NCI-H128 (cell line): ENCODE results near the gene AMPD2.

ENCODE experiments used
- DNase-seq: peaks from one replicate; lab custom pipeline; 2025; ENCODE audit not compliant: unreplicated experiment; lab: John Stamatoyannopoulos, UW

Gene AMPD2

GRCh38 chr1:109616391-109616790, 3.2 kb upstream of the AMPD2 start:
- DNase-seq: no peak

GRCh38 chr1:109617291-109617801, 2.3 kb upstream of the AMPD2 start:
- no peak for DNase-seq

- no peak for DNase-seq
These were observed 719 bp upstream of the AMPD2 start for GRCh38 chr1:109618661-109619575.

- DNase-seq: no peak
These were observed 759 bp downstream of the AMPD2 start for GRCh38 chr1:109620401-109620791.

- peak; percentile 79 for DNase-seq
These were observed 1.2 kb downstream of the AMPD2 start for GRCh38 chr1:109620841-109621286.

- no peak for DNase-seq
These were observed 1.9 kb downstream of the AMPD2 start for GRCh38 chr1:109621379-109622136.

GRCh38 chr1:109622137-109622892, 2.7 kb downstream of the AMPD2 start:
- no peak for DNase-seq

- DNase-seq: no peak
These were observed 3.3 kb downstream of the AMPD2 start for GRCh38 chr1:109622895-109623294.

GRCh38 chr1:109623601-109624161, 4.0 kb downstream of the AMPD2 start:
- no peak for DNase-seq

GRCh38 chr1:109624201-109625010, 4.8 kb downstream of the AMPD2 start:
- DNase-seq: peak; percentile 41

- no peak for DNase-seq
These were observed 5.5 kb downstream of the AMPD2 start for GRCh38 chr1:109625176-109625575.

GRCh38 chr1:109625601-109626560, 6.2 kb downstream of the AMPD2 start:
- no peak for DNase-seq

- no peak for DNase-seq
These were observed 7.2 kb downstream of the AMPD2 start for GRCh38 chr1:109626682-109627408.

- no peak for DNase-seq
These were observed 8.2 kb downstream of the AMPD2 start for GRCh38 chr1:109627692-109628399.

GRCh38 chr1:109628540-109629321, 9.1 kb downstream of the AMPD2 start:
- no peak for DNase-seq

GRCh38 chr1:109629372-109630030, 9.9 kb downstream of the AMPD2 start:
- DNase-seq: no peak
